Activated T-cell treated with anti-CD3 and anti-CD28 coated beads, Interleukin-2, amount 50 U/mL, for 4 hours (primary cell): ENCODE data around the gene ZNF177. TPM values are rescaled to one million over a fixed set of nuclear protein-coding genes. Genes with fewer than 3 reads are reported as not detected.
"Not testable (repeated sequence)": the region's sequence is repeated elsewhere in the genome, so short reads cannot be mapped to it uniquely, and the experiment has no call there.

ENCODE experiments used
- ATAC-seq, 2 donors: fragments of 200-7000 bp; cut with Tn5 transposase; one replicate each; pipeline ENCODE4 v1.10.0; 2021
- DNase-seq: peaks from one replicate; pipeline ENCODE4 v3.0.0-alpha.2; 2020
- H3K27me3 Mint-ChIP-seq: one replicate; pipeline ENCODE4 v1.8.0; 2021; ENCODE audit warnings: low read depth, mixed read lengths
- H3K36me3 Mint-ChIP-seq: one replicate; pipeline ENCODE4 v1.8.0; 2022; ENCODE audit warnings: mixed read lengths; ENCODE audit not compliant: insufficient read depth
- H3K4me1 Mint-ChIP-seq: one replicate; pipeline ENCODE4 v1.8.0; 2021; ENCODE audit warnings: low read depth, mixed read lengths
- H3K4me3 Mint-ChIP-seq: one replicate; pipeline ENCODE4 v1.8.0; 2021; ENCODE audit warnings: mild to moderate bottlenecking, moderate library complexity, mixed read lengths
- H3K9me3 Mint-ChIP-seq: one replicate; pipeline ENCODE4 v1.8.0; 2021; ENCODE audit warnings: mixed read lengths
- total RNA-seq, 3 donors: library from RNA; stranded (reverse); gene quantifications; one replicate each; pipeline ENCODE4 v1.2.1, GENCODE V29; 2021

The ZNF177 gene
- under 1 TPM in 2 of 3 donors, not detected in 1; 0.27 to 0.37 TPM for total RNA-seq

DNA sequence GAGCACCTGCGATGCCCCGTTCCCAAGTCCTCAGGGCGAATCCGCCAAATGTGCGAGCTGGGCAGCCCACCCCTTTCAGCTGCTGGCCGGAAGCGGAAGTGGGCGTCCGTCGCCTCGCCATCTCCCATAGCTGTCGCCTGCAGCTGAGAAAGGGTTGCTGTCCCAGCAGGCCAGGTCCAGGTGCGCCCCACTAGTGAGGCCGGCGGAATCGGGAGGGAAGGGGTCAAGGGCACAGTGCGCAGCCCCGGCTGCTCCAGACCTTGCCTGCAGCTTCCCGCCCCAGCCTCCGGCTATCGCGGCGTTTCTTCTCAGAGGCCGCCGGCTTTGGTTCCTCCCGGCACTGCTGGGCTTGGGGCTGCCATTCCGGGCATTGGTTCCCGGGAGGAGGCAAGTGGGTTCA is at the start of gene ZNF177:
ZNF177 (plus strand) TSS at position 109 of the 400 bp plus-strand sequence. CDS start 15,299 bp downstream, outside the sequence.
- no peak for DNase-seq
- ATAC-seq, result no peak
- peaks cover 50% of the 10 kb centered on the region for H3K9me3 Mint-ChIP-seq
- peaks cover 2% of the 10 kb centered on the region for H3K4me1 Mint-ChIP-seq
- peaks cover 4% of the 10 kb centered on the region for H3K27me3 Mint-ChIP-seq
- no peak within 1 kb of the TSS for H3K4me3 Mint-ChIP-seq
- peaks cover 28% of the 10 kb centered on the region for H3K36me3 Mint-ChIP-seq

DNA sequence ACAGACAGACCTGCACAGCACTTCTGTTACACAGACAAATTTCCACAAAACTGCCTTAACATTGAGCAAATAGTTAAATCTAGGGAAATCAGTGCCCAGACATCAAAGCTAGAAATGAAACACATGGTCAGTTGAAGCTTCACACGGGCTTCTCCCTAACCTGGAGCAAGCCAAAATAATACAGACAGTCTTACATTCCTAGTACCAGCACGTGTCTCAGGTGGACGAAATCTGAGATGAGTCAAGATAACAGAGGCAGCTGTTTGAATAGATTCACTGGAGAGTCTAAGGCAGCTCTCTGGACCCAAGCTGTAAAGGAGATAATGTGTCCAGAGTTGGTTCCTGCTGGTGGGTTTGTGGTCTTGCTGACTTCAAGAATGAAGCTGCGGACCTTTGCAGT is 49.1 kb upstream of the ZNF177 start:
- peaks cover 2% of the 10 kb centered on the region for H3K36me3 Mint-ChIP-seq
- peaks cover 17% of the 10 kb centered on the region for H3K9me3 Mint-ChIP-seq
- H3K4me3 Mint-ChIP-seq, result no peak overlapping the region
- peaks cover 4% of the 10 kb centered on the region for H3K4me1 Mint-ChIP-seq
- ATAC-seq (no peak), DNase-seq (no peak)
- H3K27me3 Mint-ChIP-seq, result peaks cover 7% of the 10 kb centered on the region

DNA sequence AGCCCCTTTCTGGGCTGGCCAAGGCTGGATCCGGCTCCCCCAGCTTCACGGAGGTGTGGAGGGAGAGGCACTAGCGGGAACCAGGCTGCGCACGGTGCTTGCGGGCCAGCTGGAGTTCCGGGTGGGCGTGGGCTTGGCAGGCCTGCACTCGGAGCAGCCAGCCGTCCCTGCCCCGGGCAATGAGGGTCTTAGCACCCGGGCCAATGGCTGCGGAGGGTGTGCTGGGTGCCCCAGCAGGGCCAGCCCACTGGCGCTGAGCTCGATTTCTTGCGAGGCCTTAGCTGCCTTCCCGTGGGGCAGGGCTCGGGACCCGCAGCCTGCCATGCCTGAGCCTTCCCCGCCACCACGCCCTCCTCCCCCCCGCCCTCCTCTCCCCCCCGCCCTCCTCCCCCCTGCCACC is 41.5 kb upstream of the ZNF177 start:
- Mint-ChIP-seq H3K36me3 (peaks cover 12% of the 10 kb centered on the region), H3K4me3 (no peak overlapping the region), H3K9me3 (peaks cover 19% of the 10 kb centered on the region), H3K27me3 (no peaks in the 10 kb centered on the region), H3K4me1 (peaks cover 20% of the 10 kb centered on the region)
- ATAC-seq (no peak), DNase-seq (no peak)

DNA sequence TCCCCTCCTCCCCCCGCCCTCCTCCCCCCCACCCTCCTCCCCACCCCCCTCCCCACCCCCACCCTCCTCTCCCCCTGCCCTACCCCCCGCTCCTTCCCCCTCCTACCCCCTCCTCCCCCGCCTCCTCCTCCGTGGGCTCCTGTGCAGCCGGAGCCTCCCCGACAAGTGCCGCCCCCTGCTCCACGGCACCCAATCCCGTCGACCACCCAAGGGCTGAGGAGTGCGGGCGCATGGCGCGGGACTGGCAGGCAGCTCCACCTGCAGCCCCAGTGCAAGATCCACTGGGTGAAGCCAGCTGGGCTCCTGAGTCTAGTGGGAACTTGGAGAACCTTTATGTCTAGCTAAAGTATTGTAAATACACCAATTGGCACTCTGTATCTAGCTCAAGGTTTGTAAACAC is 41.1 kb upstream of the ZNF177 start:
- H3K9me3 Mint-ChIP-seq, result peaks cover 19% of the 10 kb centered on the region
- peaks cover 20% of the 10 kb centered on the region for H3K4me1 Mint-ChIP-seq
- not testable (repeated sequence) for H3K4me3 Mint-ChIP-seq, ATAC-seq, DNase-seq, H3K27me3 Mint-ChIP-seq
- H3K36me3 Mint-ChIP-seq, result peaks cover 13% of the 10 kb centered on the region

DNA sequence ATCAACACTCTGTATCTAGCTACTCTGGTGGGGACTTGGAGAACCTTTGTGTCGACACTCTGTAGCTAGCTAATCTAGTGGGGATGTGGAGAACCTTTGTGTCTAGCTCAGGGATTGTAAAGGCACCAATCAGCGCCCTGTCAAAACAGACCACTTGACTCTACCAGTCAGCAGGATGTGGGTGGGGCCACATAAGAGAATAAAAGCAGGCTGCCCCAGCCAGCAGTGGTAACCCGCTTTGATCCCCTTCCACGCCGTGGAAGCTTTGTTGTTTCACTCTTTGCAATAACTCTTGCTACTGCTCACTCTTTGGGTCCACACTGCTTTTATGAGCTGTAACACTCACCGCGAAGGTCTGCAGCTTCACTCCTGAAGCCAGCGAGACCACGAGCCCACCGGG is 40.6 kb upstream of the ZNF177 start:
- Mint-ChIP-seq H3K4me3 (peak overlapping the region; percentile 19), H3K9me3 (peaks cover 19% of the 10 kb centered on the region), H3K36me3 (peaks cover 13% of the 10 kb centered on the region), H3K4me1 (peaks cover 20% of the 10 kb centered on the region)
- H3K27me3 Mint-ChIP-seq, DNase-seq, ATAC-seq: not testable (repeated sequence)

DNA sequence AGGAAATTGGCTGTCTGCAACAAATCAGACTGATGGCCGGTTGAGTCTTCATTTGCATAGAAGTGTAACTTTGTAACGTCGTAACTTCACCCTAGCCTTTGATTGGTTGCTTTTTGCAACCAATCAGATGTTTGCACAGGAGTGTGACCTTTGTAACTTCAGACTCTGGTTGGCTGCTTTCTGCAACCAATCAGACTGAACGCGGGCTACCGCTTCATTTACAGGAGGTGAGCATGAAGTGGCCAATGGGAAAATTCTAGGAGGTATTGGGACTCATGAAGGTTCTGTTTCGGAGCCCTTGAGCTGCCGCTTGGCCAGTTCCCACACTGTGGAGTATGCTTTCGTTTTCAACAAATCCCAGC is 39.3 kb upstream of the ZNF177 start:
- ATAC-seq (peak; percentile 34 to 42), DNase-seq (peak; percentile 7)
- Mint-ChIP-seq H3K27me3 (no peaks in the 10 kb centered on the region), H3K4me3 (peak overlapping the region; percentile 83), H3K9me3 (peaks cover 25% of the 10 kb centered on the region), H3K4me1 (peaks cover 23% of the 10 kb centered on the region), H3K36me3 (peaks cover 20% of the 10 kb centered on the region)

DNA sequence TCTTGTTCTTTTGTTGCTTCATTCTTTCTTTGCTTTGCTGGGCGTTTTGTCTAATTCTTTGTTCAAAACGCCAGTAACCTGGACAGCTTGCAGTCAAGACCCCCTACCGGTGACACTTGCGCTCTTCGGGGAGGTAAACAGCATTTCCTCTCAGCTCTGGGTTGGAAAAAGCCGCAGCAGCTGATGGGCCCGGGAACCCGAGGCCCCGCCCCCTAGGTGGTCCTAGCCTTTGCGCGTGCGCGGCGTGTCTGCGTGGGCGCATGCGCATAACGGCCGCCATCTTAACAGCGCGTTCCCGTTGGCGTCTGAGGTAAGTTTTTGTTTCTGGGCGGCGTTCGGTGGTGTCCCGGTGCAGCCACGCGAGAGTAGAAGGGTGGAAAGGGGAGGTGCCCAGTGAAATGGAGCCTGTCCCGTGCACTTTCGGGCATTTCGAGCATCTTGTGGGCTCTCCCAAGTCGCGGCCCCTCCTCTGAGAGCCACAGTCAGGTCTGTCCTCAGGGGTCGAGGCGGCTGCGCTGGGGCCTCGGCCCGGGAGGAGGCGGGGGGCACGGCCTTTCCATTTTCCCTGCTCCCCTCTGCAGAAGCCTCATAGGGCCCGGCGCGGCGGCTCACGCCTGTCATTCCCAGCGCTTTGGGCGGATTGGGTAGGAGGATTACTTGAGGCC is 38.8 kb upstream of the ZNF177 start, which contains the start of gene ZNF559:
ZNF559 (plus strand) TSS at position 261 of the 665 bp plus-strand sequence. CDS start 14,371 bp downstream, outside the sequence.
- H3K9me3 Mint-ChIP-seq, result peaks cover 28% of the 10 kb centered on the region
- peaks cover 23% of the 10 kb centered on the region for H3K4me1 Mint-ChIP-seq
- ATAC-seq, result peak; percentile 98 to 99
- peak; percentile 97 for DNase-seq
- peaks cover 23% of the 10 kb centered on the region for H3K36me3 Mint-ChIP-seq
- no peaks in the 10 kb centered on the region for H3K27me3 Mint-ChIP-seq
- H3K4me3 Mint-ChIP-seq, result peak within 1 kb of the TSS; percentile 83

DNA sequence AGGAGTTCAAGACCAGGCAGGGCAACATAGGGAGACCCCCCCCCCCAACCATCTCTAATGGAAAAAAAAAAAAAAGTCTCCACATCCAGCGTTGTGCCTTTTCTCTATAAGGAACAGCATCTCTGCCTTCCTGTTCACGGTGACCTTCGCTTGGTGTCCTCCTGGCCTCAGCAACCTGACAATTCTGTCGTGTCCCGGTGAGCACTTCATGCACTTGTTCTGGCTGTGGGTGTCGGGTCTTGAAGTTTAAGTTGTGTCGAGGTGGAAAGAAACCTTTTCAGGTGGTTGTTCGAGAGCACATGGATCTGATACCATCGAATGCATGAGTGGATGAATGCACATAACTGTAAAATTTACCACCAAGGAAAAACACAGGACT is 38.2 kb upstream of the ZNF177 start:
- ATAC-seq (no peak), DNase-seq (no peak)
- Mint-ChIP-seq H3K4me1 (peaks cover 23% of the 10 kb centered on the region), H3K4me3 (peak overlapping the region; percentile 83), H3K36me3 (peaks cover 27% of the 10 kb centered on the region), H3K27me3 (no peaks in the 10 kb centered on the region), H3K9me3 (peaks cover 32% of the 10 kb centered on the region)

DNA sequence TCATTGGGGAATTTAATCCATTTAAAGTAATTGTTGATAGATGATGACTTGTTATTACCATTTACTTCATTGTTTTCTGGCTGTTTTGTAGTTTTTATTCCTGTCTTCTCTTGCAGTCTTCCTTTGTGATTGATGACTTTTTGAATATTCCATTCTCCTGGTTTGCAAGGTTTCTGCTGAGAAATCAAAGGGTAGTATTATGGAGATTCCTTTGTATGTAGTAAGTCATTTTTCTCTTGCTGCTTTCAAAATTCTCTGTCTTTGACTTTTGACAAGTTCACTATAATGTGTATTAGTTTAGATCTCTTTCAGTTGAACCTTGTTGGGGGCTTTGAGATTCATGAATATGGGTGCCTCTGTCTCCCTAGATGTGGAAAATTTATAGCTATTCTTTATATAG is 32.8 kb upstream of the ZNF177 start:
- H3K36me3 Mint-ChIP-seq, result peaks cover 67% of the 10 kb centered on the region
- peaks cover 55% of the 10 kb centered on the region for H3K9me3 Mint-ChIP-seq
- no peak for ATAC-seq
- H3K4me3 Mint-ChIP-seq, result no peak overlapping the region
- no peaks in the 10 kb centered on the region for H3K27me3 Mint-ChIP-seq
- no peak for DNase-seq
- peaks cover 6% of the 10 kb centered on the region for H3K4me1 Mint-ChIP-seq

DNA sequence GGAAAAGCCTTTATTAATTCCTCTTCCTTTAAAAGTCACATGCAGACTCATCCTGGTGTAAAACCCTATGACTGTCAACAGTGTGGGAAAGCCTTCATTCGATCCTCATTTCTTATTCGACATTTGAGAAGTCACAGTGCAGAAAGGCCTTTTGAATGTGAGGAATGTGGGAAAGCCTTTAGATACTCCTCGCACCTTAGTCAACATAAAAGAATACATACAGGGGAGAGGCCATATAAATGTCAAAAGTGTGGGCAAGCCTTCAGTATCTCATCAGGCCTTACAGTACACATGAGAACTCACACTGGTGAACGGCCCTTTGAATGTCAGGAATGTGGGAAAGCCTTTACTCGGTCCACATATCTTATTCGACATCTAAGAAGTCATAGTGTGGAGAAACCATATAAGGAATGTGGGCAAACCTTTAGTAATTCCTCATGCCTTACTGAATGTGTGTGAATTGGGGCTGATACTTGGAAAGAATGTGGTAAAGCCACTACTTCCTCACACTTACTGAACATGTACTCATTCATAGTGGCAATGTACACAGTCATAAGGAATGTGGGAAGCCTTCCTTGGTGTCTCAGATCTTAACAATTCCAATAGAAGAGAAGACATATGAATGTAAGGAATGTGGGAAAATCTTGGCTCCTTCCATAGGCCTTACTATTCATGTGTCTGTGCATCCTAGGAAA is 20.1 kb upstream of the ZNF177 start:
- H3K4me1 Mint-ChIP-seq, result no peaks in the 10 kb centered on the region
- no peaks in the 10 kb centered on the region for H3K27me3 Mint-ChIP-seq
- H3K9me3 Mint-ChIP-seq, result peaks cover 62% of the 10 kb centered on the region
- no peak overlapping the region for H3K4me3 Mint-ChIP-seq
- DNase-seq, result no peak
- ATAC-seq, result no peak
- peaks cover 68% of the 10 kb centered on the region for H3K36me3 Mint-ChIP-seq

DNA sequence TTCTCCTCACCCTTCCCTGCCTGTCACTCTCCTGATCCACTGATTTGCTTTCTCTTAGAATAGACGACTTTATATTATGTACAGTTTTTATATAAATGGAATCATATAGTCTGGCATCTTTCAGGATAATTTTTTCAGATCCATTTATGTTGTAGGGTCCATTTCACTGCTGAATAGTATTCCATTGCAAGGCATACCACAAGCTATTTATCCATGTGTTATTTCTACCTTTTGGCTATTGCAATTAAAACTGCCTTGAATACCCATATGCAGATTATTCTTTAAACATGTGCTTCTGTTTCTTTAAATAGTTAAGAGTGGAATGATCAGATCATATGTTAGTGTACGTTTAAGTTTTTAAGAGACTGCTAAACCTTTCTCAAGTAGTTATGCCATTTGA is 17.8 kb upstream of the ZNF177 start:
- peaks cover 52% of the 10 kb centered on the region for H3K36me3 Mint-ChIP-seq
- no peak for ATAC-seq
- H3K9me3 Mint-ChIP-seq, result peaks cover 65% of the 10 kb centered on the region
- no peak for DNase-seq
- H3K27me3 Mint-ChIP-seq, result no peaks in the 10 kb centered on the region
- no peak overlapping the region for H3K4me3 Mint-ChIP-seq
- H3K4me1 Mint-ChIP-seq, result no peaks in the 10 kb centered on the region

DNA sequence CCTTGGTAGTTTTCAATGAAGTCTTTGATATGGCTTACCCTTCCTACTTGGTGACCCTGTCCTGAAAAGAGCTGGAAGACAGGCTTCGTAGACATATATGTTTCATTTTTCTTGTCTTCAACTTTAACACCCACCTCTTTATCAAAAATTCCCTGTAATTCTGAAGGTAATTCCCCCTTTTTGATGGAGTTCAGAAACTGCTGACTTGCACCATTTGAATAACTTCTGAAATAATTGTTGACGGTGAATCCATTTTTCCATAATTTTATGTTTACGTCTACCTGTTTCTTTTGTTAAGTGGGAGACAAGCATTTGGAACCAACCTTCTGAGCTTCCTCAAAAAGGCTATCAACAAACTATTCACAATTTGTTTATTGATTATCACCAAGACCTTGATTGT is 14.6 kb upstream of the ZNF177 start:
- Mint-ChIP-seq H3K9me3 (peaks cover 53% of the 10 kb centered on the region), H3K27me3 (no peaks in the 10 kb centered on the region), H3K4me1 (no peaks in the 10 kb centered on the region), H3K4me3 (no peak overlapping the region), H3K36me3 (peaks cover 30% of the 10 kb centered on the region)
- ATAC-seq (no peak), DNase-seq (no peak)

DNA sequence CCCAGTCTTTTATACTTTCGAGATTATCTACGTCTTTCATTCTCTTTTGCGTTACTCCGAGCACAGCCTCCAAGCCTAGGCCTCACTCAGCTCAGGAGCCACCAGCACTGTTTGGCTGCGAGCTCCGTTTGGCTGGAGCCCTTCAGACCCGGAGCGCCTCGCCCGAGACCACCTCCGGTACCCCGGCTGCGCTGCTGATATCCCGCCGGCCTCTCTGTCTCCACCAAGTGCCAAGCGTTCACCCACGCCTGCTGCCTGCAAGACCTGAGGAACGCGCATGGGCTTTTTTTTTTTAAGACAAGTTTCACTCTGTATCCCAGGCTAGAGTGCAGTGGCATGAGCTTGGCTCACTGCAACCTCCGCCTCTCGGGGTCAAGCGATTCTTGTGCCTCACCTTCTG is 14.1 kb upstream of the ZNF177 start:
- Mint-ChIP-seq H3K9me3 (peaks cover 50% of the 10 kb centered on the region), H3K36me3 (peaks cover 27% of the 10 kb centered on the region), H3K4me3 (no peak overlapping the region), H3K27me3 (no peaks in the 10 kb centered on the region), H3K4me1 (no peaks in the 10 kb centered on the region)
- ATAC-seq (no peak), DNase-seq (no peak)

DNA sequence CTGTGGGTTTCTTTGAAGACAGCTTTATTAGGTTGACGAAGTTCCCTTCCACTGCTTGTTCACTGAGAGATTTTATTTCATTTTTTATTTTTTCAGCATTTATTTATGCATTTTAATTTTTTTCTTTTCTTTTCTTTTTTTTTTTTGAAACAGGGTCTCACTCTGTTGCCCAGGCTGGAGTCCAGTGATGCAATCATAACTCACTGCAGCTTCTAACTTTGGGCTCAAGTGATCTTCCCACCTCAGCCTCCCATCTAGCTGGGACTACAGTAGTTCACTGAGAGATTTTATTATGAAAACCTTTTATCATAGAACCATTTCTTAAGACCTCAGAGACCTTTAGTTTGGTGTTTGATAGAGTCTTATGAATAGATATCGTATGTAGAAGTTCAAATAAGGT is 10.3 kb upstream of the ZNF177 start:
- Mint-ChIP-seq H3K4me1 (no peaks in the 10 kb centered on the region), H3K36me3 (peaks cover 18% of the 10 kb centered on the region), H3K4me3 (no peak overlapping the region), H3K9me3 (peaks cover 39% of the 10 kb centered on the region), H3K27me3 (no peaks in the 10 kb centered on the region)
- ATAC-seq (no peak), DNase-seq (no peak)

DNA sequence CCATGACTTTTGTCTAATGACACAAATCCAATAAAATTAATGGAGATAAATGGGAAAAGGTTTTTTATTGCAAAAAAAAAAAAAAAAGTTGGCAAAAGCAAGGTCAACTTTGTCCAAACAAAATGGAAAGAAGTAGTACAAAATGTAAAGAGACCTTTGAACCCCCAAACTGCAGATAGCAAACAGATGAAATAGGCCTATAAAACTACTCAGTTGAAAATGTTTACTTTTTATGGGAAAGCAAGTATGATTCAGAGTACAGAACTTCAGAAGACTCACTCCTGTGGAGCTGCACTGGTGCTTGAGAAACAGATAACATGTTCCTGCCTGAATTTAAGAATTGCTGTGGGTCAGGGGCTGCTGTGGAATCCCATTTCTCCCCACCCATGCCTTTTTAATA is 9.8 kb upstream of the ZNF177 start:
- Mint-ChIP-seq H3K36me3 (peaks cover 22% of the 10 kb centered on the region), H3K4me1 (no peaks in the 10 kb centered on the region), H3K9me3 (peaks cover 43% of the 10 kb centered on the region), H3K27me3 (no peaks in the 10 kb centered on the region), H3K4me3 (no peak overlapping the region)
- ATAC-seq (no peak), DNase-seq (no peak)
